HUES48 (cell line): ENCODE data around the gene FUT7.
"Not testable (repeated sequence)": the region's sequence is repeated elsewhere in the genome, so short reads cannot be mapped to it uniquely, and the experiment has no call there.

ENCODE experiments used
- H3K27ac ChIP-seq: one replicate; pipeline ENCODE4 v1.7.0; 2013; ENCODE audit warnings: low read depth, low read length, inconsistent platforms
- H3K27me3 ChIP-seq: 2 replicates; pipeline ENCODE4 v1.6.1; 2013; ENCODE audit warnings: mild to moderate bottlenecking, low read length; ENCODE audit not compliant: control insufficient read depth, insufficient read depth
- H3K36me3 ChIP-seq: 2 replicates; pipeline ENCODE4 v1.6.1; 2013; ENCODE audit warnings: low read length; ENCODE audit not compliant: control insufficient read depth, insufficient read depth
- H3K4me1 ChIP-seq: 2 replicates; pipeline ENCODE4 v1.6.1; 2013; ENCODE audit warnings: mild to moderate bottlenecking, low read length; ENCODE audit not compliant: control insufficient read depth, insufficient read depth
- H3K4me3 ChIP-seq: 2 replicates; pipeline ENCODE4 v1.5.1; 2013; ENCODE audit warnings: mild to moderate bottlenecking, low read depth, low read length
- H3K9ac ChIP-seq: 2 replicates; pipeline ENCODE4 v1.6.1; 2013; ENCODE audit warnings: mild to moderate bottlenecking, low read depth, low read length, moderate library complexity
- H3K9me3 ChIP-seq: 2 replicates; pipeline ENCODE4 v1.6.1; 2013; ENCODE audit warnings: low read length; ENCODE audit not compliant: control insufficient read depth, insufficient read depth

FUT7 gene

GRCh38 chr9:137035937-137036336 lies 4.0 kb upstream of the FUT7 start:
- Histone ChIP-seq H3K36me3 (peaks cover 11% of the 10 kb centered on the region), H3K9ac (no peak overlapping the region), H3K27me3 (no peaks in the 10 kb centered on the region), H3K4me3 (no peak overlapping the region), H3K4me1 (no peaks in the 10 kb centered on the region), H3K9me3 (no peaks in the 10 kb centered on the region), H3K27ac (no peak overlapping the region)

- H3K9ac ChIP-seq = no peak overlapping the region
- no peak overlapping the region for H3K4me3 ChIP-seq
- H3K9me3 ChIP-seq = no peaks in the 10 kb centered on the region
- H3K27me3 ChIP-seq = no peaks in the 10 kb centered on the region
- peaks cover 11% of the 10 kb centered on the region for H3K36me3 ChIP-seq
- no peak overlapping the region for H3K27ac ChIP-seq
- H3K4me1 ChIP-seq = no peaks in the 10 kb centered on the region
Measured at GRCh38 chr9:137035507-137035834, 3.6 kb upstream of the FUT7 start.

GRCh38 chr9:137034709-137035506 lies 3.0 kb upstream of the FUT7 start:
- Histone ChIP-seq H3K9ac (no peak overlapping the region), H3K27me3 (no peaks in the 10 kb centered on the region), H3K9me3 (no peaks in the 10 kb centered on the region), H3K27ac (no peak overlapping the region), H3K4me3 (no peak overlapping the region), H3K36me3 (peaks cover 11% of the 10 kb centered on the region), H3K4me1 (no peaks in the 10 kb centered on the region)

GRCh38 chr9:137034039-137034708 lies 2.3 kb upstream of the FUT7 start:
- Histone ChIP-seq H3K4me1 (no peaks in the 10 kb centered on the region), H3K9me3 (no peaks in the 10 kb centered on the region), H3K27ac (no peak overlapping the region), H3K4me3 (no peak overlapping the region), H3K36me3 (peaks cover 3% of the 10 kb centered on the region; the same call in 1 of the 2 replicates), H3K27me3 (peaks cover 1% of the 10 kb centered on the region), H3K9ac (no peak overlapping the region)

- not testable (repeated sequence) for H3K9me3 ChIP-seq, H3K4me1 ChIP-seq, H3K27me3 ChIP-seq, H3K27ac ChIP-seq, H3K36me3 ChIP-seq, H3K4me3 ChIP-seq, H3K9ac ChIP-seq
Measured at GRCh38 chr9:137033481-137033880, 1.6 kb upstream of the FUT7 start.

- Histone ChIP-seq H3K36me3 (no peaks in the 10 kb centered on the region), H3K4me1 (0 out of 2 replicates have a peak, but pooled peaks cover 2% of the 10 kb centered on the region), H3K9ac (no peak overlapping the region), H3K4me3 (no peak overlapping the region), H3K27me3 (peaks cover 11% of the 10 kb centered on the region), H3K27ac (no peak overlapping the region), H3K9me3 (no peaks in the 10 kb centered on the region)
Measured at GRCh38 chr9:137032858-137033257, 970 bp upstream of the FUT7 start.

GRCh38 chr9:137030538-137031527 lies 1.1 kb downstream of the FUT7 start:
- Histone ChIP-seq H3K27me3 (peaks cover 24% of the 10 kb centered on the region), H3K36me3 (no peaks in the 10 kb centered on the region), H3K9me3 (no peaks in the 10 kb centered on the region), H3K4me3 (no peak overlapping the region), H3K4me1 (0 out of 2 replicates have a peak, but pooled peaks cover 2% of the 10 kb centered on the region), H3K27ac (no peak overlapping the region), H3K9ac (no peak overlapping the region)

- Histone ChIP-seq H3K4me3 (no peak overlapping the region), H3K36me3 (no peaks in the 10 kb centered on the region), H3K27me3 (peaks cover 24% of the 10 kb centered on the region), H3K9ac (no peak overlapping the region), H3K9me3 (no peaks in the 10 kb centered on the region), H3K4me1 (0 out of 2 replicates have a peak, but pooled peaks cover 2% of the 10 kb centered on the region), H3K27ac (no peak overlapping the region)
Measured at GRCh38 chr9:137030006-137030405, 1.9 kb downstream of the FUT7 start.

GRCh38 chr9:137029058-137029936 lies 2.6 kb downstream of the FUT7 start:
- H3K4me3 ChIP-seq = peak overlapping the region; percentile 61; the same call in 1 of the 2 replicates
- 0 out of 2 replicates have a peak, but pooled peaks cover 2% of the 10 kb centered on the region for H3K4me1 ChIP-seq
- no peaks in the 10 kb centered on the region for H3K9me3 ChIP-seq
- H3K36me3 ChIP-seq = no peaks in the 10 kb centered on the region
- H3K27ac ChIP-seq = no peak overlapping the region
- peaks cover 24% of the 10 kb centered on the region for H3K27me3 ChIP-seq
- no peak overlapping the region for H3K9ac ChIP-seq
